HG02981 (cell line): ENCODE results near the gene PKM.

Experiments
- ATAC-seq: cut with Tn5 transposase; IDR thresholded peaks from one replicate; pipeline ENCODE4 v1.9.1; 2021; ENCODE audit warnings: mild to moderate bottlenecking, moderate library complexity; ENCODE audit not compliant: unreplicated experiment

The PKM gene

GRCh38 chr15:72236381-72237003, 5.5 kb upstream of the PKM start:
- ATAC-seq: no peak

- no peak for ATAC-seq
These were observed 4.3 kb upstream of the PKM start for GRCh38 chr15:72235298-72235697.

- ATAC-seq: no peak
These were observed 2.8 kb upstream of the PKM start for GRCh38 chr15:72233769-72234168.

GRCh38 chr15:72231833-72232478, 966 bp upstream of the PKM start:
- ATAC-seq: peak; percentile 1

GRCh38 chr15:72230197-72231065, 559 bp downstream of the PKM start:
- no peak for ATAC-seq

- ATAC-seq: no peak
These were observed 1.1 kb downstream of the PKM start for GRCh38 chr15:72229947-72230196.

GRCh38 chr15:72229076-72229946, 1.7 kb downstream of the PKM start:
- no peak for ATAC-seq

GRCh38 chr15:72227720-72228119, 3.3 kb downstream of the PKM start:
- no peak for ATAC-seq

GRCh38 chr15:72227192-72227586, 3.8 kb downstream of the PKM start:
- no peak for ATAC-seq

GRCh38 chr15:72223278-72223677, 7.7 kb downstream of the PKM start:
- no peak for ATAC-seq

- no peak for ATAC-seq
These were observed 8.6 kb downstream of the PKM start for GRCh38 chr15:72222393-72222792.

- ATAC-seq: no peak
These were observed 10.3 kb downstream of the PKM start for GRCh38 chr15:72220687-72221086.

- ATAC-seq: no peak
These were observed 13.8 kb downstream of the PKM start for GRCh38 chr15:72217216-72217615.

GRCh38 chr15:72216079-72216478, 14.9 kb downstream of the PKM start:
- no peak for ATAC-seq

GRCh38 chr15:72207558-72208085, 23.4 kb downstream of the PKM start:
- no peak for ATAC-seq

- ATAC-seq: no peak
These were observed 24.4 kb downstream of the PKM start for GRCh38 chr15:72206677-72207000.

- no peak for ATAC-seq
These were observed 24.9 kb downstream of the PKM start for GRCh38 chr15:72205896-72206676.

GRCh38 chr15:72205273-72205672, 25.7 kb downstream of the PKM start:
- ATAC-seq: no peak

- ATAC-seq: no peak
These were observed 27.5 kb downstream of the PKM start for GRCh38 chr15:72203507-72203837.

GRCh38 chr15:72202801-72203506, 28.0 kb downstream of the PKM start:
- ATAC-seq: no peak
